ENCODE data around the gene GLB1L2.

DNA sequence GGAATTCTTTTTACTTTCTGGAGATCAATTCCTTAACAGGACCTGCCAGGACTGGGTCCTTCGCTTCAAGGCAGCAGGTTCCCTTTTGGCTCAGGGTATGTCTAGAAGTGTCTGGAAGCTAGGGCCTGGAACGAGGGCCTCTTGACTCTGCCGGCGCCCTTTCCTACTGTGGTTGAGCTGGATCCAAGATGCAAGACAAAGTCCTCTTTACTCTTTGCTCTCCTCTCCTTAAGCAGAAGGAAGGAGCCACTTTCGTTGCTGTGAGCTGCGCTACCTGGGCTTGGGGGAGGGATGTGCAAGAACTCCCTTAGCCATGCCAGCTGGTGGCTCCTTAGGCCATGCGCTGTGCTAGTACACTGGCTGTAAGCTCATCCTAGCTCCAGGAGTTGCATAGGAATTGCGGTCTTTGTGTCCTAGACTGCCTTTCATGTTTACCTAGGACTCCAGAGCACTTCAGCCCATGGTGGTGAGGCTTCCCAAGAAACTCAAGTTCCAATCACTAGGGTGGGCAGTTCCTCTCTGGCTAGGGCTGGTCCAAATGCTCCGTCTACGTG, 18.1 kb downstream of the GLB1L2 start:
- TF ChIP-seq, protein P1, sequence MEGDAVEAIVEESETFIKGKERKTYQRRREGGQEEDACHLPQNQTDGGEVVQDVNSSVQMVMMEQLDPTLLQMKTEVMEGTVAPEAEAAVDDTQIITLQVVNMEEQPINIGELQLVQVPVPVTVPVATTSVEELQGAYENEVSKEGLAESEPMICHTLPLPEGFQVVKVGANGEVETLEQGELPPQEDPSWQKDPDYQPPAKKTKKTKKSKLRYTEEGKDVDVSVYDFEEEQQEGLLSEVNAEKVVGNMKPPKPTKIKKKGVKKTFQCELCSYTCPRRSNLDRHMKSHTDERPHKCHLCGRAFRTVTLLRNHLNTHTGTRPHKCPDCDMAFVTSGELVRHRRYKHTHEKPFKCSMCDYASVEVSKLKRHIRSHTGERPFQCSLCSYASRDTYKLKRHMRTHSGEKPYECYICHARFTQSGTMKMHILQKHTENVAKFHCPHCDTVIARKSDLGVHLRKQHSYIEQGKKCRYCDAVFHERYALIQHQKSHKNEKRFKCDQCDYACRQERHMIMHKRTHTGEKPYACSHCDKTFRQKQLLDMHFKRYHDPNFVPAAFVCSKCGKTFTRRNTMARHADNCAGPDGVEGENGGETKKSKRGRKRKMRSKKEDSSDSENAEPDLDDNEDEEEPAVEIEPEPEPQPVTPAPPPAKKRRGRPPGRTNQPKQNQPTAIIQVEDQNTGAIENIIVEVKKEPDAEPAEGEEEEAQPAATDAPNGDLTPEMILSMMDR (IDR thresholded peaks at IDR 0.05 in 8 of 11, conservative IDR thresholded peaks at IDR 0.05 in 3 of 11), result no peak
- TF ChIP-seq POLR2A (IDR thresholded peaks at IDR 0.05) (no peak), POLR2AphosphoS5 (IDR thresholded peaks at IDR 0.05) (no peak)

All from spleen (tissue), 7 donors.